ENCODE data around the gene CDH23.

The CDH23 gene

DNA sequence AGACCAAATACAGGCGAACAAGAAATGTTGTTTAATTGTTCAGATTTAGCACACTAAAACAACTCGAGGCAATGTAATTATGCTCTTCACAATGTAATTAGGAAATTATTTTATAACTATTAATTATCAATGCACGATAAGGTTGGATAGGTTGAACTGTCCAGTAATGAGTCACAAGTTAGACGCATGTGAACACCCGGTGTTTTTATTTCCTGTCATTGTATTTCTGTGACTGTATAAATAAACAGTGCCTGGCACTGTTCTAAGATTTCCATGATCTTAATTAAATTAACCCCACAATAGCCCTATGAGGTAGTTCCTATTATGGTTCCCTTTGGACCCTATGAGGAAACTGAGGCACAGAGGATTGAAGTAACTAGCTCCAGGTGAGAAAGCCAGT lies 296.7 kb downstream of the CDH23 start:
- H3K27me3 ChIP-seq (ENCODE audit: control insufficient read depth in 1 of 2, insufficient read depth in 2 of 2, low read length in 2 of 2): no peaks in the 10 kb centered on the region
- H3K4me1 ChIP-seq (ENCODE audit: insufficient read depth, low read length): no peaks in the 10 kb centered on the region
- H3K27ac ChIP-seq (ENCODE audit: low read depth, low read length): no peak overlapping the region
- no peak overlapping the region for H3K9ac ChIP-seq (ENCODE audit: low read length)
- no peak overlapping the region for H3K4me3 ChIP-seq (ENCODE audit: low read depth in 1 of 2, low read length in 2 of 2)
- H3K9me3 ChIP-seq (ENCODE audit: low read length): peaks cover 4% of the 10 kb centered on the region
- no peaks in the 10 kb centered on the region for H3K36me3 ChIP-seq (ENCODE audit: insufficient read depth, low read length)

DNA sequence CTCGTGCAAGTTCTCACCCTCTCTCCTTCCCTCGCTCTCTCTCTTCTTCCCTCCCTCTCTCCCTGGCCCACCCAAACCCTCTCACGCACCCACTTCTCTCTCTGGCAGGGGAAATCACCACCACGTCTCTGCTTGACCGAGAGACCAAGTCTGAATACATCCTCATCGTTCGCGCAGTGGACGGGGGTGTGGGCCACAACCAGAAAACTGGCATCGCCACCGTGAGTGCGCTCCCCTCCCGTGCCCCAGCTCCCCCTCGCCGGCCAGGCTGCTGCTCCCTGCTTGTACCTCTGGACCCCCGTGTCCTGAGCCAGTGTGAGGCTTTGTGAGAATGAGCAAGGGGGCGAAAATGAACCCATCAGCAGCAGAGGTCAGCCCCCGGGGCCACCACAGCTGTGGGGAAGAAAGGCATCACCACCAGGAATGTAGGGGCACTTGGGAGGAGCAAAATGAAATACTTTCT lies 297.4 kb downstream of the CDH23 start:
- Histone ChIP-seq H3K4me3 (ENCODE audit: low read depth in 1 of 2, low read length in 2 of 2) (no peak overlapping the region), H3K4me1 (ENCODE audit: insufficient read depth, low read length) (no peaks in the 10 kb centered on the region), H3K9me3 (ENCODE audit: low read length) (peaks cover 4% of the 10 kb centered on the region), H3K9ac (ENCODE audit: low read length) (no peak overlapping the region), H3K27ac (ENCODE audit: low read depth, low read length) (no peak overlapping the region), H3K27me3 (ENCODE audit: control insufficient read depth in 1 of 2, insufficient read depth in 2 of 2, low read length in 2 of 2) (no peaks in the 10 kb centered on the region), H3K36me3 (ENCODE audit: insufficient read depth, low read length) (no peaks in the 10 kb centered on the region)

DNA sequence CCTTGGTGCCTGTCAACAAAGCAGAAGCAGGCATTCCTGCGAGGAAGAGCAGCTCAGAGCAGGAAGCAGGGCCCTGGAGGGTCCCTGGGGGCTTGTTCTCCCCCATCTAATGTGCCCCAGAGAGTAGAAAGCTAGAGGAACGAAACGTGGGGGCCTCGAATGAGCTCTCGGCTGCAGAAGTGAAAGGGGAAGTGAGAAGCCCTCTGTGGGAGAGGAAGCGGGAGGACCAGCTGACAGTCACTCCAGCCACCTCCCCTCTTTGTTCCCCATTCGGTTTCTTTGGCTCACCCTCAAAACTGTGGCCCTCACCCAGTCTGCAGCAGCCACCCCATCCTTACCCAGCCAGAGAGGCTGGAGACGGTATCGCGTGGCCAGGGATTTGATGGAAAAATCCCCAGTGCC lies 297.8 kb downstream of the CDH23 start:
- no peaks in the 10 kb centered on the region for H3K4me1 ChIP-seq (ENCODE audit: insufficient read depth, low read length)
- H3K27ac ChIP-seq (ENCODE audit: low read depth, low read length): no peak overlapping the region
- H3K4me3 ChIP-seq (ENCODE audit: low read depth in 1 of 2, low read length in 2 of 2): no peak overlapping the region

DNA sequence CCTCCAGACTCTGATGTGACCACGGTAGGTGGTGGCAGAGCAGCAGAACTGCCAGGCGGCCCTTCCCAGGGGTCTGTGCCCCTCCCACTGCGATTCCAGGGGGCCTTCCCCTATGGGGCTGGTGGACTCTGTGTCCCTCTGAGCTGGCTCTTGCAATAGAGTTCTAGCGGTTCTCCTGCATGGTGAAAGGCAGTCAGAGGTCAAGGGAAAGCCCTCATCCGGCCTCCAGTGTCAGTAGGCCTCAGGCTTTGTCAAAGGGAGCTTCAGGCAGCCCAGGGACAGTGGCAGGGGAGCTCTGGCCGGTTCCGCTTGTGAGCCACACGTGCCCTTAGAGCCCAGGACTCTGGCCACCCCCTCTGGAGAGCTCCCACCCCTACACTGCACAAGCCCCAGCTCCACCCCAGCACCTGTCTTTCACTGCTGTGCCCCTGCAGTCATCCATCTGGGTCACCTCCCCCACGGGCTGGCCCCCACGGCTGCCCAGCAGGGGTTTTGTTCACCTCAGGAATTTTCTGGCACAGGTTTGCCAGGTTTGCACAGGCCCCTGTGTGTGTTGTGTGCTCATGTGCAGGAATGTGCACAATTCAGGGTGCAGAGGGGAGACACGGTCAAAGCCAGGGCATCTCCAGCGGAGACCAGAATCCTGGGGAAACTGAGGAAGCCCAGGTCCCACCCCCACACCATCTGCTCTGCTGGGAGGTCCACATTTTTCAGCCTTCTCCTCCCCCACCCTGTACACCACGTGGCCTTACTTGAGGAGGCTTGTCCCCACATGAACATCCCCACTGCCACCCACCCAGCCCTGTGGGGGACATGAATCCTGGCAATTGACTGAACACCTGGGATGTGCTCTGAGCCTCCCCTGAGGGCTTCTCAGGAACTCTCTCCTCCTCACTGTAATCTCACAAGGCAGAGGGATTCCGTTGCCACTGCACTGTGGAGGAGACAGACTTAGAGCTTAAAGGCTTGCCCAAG lies 299.1 kb downstream of the CDH23 start:
- Histone ChIP-seq H3K4me3 (ENCODE audit: low read depth in 1 of 2, low read length in 2 of 2) (no peak overlapping the region), H3K4me1 (ENCODE audit: insufficient read depth, low read length) (no peaks in the 10 kb centered on the region), H3K27me3 (ENCODE audit: control insufficient read depth in 1 of 2, insufficient read depth in 2 of 2, low read length in 2 of 2) (no peaks in the 10 kb centered on the region), H3K36me3 (ENCODE audit: insufficient read depth, low read length) (no peaks in the 10 kb centered on the region), H3K9ac (ENCODE audit: low read length) (no peak overlapping the region), H3K27ac (ENCODE audit: low read depth, low read length) (no peak overlapping the region), H3K9me3 (ENCODE audit: low read length) (peaks cover 4% of the 10 kb centered on the region)

More for the DNA sequence above, 297.8 kb downstream of the CDH23 start:
- Histone ChIP-seq H3K27me3 (ENCODE audit: control insufficient read depth in 1 of 2, insufficient read depth in 2 of 2, low read length in 2 of 2) (no peaks in the 10 kb centered on the region), H3K9ac (ENCODE audit: low read length) (no peak overlapping the region), H3K9me3 (ENCODE audit: low read length) (peaks cover 4% of the 10 kb centered on the region), H3K36me3 (ENCODE audit: insufficient read depth, low read length) (no peaks in the 10 kb centered on the region)

DNA sequence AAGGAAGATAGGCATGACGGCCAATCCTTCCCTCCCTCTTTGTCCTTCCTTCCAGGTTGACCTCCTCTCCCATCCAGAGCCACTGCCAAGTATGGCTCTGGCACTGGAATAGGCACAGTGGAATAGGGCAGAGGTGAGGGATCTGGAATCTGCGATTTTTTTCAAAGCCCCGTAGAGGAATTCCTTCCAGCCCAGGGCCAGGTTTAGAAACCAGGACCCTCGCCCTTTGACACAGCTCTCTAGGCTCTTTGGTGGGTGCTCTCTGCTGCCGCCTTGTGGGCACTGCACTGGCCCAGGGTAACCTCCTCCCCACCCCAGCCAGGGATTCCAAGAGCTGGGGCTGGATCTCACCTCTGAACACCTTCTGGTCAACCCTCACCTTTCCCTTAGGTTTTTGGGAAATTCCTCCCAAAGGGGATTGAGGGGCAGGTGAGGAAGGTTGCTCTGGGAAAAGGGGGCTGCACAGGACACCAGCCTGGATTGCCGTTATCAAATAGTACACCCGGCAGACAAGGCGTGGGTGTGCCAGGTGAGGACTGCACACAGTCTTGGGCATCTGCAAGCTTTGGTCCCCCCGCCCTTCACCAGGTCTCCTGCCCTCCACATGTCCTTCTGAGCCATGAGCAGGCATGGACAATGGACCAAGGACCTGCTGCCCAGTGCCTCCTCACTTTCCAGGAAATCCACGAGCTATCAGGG lies 300.1 kb downstream of the CDH23 start:
- H3K4me3 ChIP-seq (ENCODE audit: low read depth in 1 of 2, low read length in 2 of 2): no peak overlapping the region
- no peak overlapping the region for H3K9ac ChIP-seq (ENCODE audit: low read length)
- no peaks in the 10 kb centered on the region for H3K9me3 ChIP-seq (ENCODE audit: low read length)
- no peak overlapping the region for H3K27ac ChIP-seq (ENCODE audit: low read depth, low read length)
- no peaks in the 10 kb centered on the region for H3K4me1 ChIP-seq (ENCODE audit: insufficient read depth, low read length)
- H3K27me3 ChIP-seq (ENCODE audit: control insufficient read depth in 1 of 2, insufficient read depth in 2 of 2, low read length in 2 of 2): no peaks in the 10 kb centered on the region
- H3K36me3 ChIP-seq (ENCODE audit: insufficient read depth, low read length): no peaks in the 10 kb centered on the region

DNA sequence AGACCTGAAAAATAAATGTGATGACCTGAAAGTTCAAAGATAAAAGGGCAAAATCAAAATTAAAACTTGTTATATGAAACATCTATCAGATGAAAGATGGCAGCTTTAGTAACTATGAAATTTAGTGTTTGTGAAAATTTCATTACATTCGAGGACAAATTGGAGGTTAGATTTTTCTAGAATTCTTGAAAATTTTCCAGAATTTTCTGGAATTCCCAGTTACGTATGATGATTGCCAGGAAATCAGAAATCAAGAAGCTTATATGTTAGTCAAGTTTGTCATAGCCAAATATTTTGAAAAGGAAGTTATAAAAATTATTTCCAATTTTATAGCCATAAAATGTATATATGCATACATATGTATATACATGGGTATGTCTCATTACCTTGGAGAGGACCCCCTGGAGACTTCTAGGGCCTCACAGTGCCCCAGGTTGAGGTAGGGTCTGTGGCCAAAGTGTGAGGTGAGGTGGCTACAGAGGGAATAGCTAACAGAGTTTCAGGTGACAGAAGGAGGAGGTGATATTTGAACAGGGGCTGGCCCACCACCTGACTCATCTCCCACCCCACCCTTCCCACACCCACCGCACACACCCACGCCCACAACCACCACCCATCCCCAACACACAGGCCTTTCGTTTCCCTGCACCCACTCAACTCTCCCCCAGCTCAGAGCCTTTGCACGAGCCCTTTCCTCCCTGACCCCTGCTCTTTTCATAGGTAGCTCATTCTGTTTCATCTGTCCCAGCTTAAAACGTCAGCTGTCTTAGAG lies 301.4 kb downstream of the CDH23 start:
- Histone ChIP-seq H3K9ac (ENCODE audit: low read length) (no peak overlapping the region), H3K27ac (ENCODE audit: low read depth, low read length) (no peak overlapping the region), H3K9me3 (ENCODE audit: low read length) (no peaks in the 10 kb centered on the region), H3K36me3 (ENCODE audit: insufficient read depth, low read length) (no peaks in the 10 kb centered on the region), H3K4me1 (ENCODE audit: insufficient read depth, low read length) (no peaks in the 10 kb centered on the region), H3K27me3 (ENCODE audit: control insufficient read depth in 1 of 2, insufficient read depth in 2 of 2, low read length in 2 of 2) (no peaks in the 10 kb centered on the region), H3K4me3 (ENCODE audit: low read depth in 1 of 2, low read length in 2 of 2) (no peak overlapping the region)

DNA sequence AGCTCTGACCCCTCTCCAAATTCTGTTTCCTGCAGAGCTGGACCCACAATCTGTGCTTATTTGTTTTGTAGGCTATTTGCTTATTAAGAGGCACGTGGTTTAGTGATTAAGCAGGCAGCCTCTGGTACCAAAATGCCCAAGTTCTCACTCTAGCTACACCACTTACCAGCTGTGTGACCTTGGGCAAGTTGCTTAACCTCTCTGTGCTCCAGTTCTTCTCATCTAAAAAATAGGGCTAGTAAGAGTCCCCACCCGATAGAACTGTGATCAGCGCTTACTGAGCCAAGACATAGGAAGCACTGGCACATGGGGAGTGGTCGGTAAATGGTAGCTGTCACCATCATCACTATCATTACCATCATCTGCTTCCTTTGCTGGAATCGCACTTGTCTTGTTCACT lies 302.0 kb downstream of the CDH23 start:
- Histone ChIP-seq H3K4me1 (ENCODE audit: insufficient read depth, low read length) (no peaks in the 10 kb centered on the region), H3K9me3 (ENCODE audit: low read length) (no peaks in the 10 kb centered on the region), H3K36me3 (ENCODE audit: insufficient read depth, low read length) (no peaks in the 10 kb centered on the region), H3K27ac (ENCODE audit: low read depth, low read length) (no peak overlapping the region), H3K9ac (ENCODE audit: low read length) (no peak overlapping the region), H3K4me3 (ENCODE audit: low read depth in 1 of 2, low read length in 2 of 2) (no peak overlapping the region), H3K27me3 (ENCODE audit: control insufficient read depth in 1 of 2, insufficient read depth in 2 of 2, low read length in 2 of 2) (no peaks in the 10 kb centered on the region)

DNA sequence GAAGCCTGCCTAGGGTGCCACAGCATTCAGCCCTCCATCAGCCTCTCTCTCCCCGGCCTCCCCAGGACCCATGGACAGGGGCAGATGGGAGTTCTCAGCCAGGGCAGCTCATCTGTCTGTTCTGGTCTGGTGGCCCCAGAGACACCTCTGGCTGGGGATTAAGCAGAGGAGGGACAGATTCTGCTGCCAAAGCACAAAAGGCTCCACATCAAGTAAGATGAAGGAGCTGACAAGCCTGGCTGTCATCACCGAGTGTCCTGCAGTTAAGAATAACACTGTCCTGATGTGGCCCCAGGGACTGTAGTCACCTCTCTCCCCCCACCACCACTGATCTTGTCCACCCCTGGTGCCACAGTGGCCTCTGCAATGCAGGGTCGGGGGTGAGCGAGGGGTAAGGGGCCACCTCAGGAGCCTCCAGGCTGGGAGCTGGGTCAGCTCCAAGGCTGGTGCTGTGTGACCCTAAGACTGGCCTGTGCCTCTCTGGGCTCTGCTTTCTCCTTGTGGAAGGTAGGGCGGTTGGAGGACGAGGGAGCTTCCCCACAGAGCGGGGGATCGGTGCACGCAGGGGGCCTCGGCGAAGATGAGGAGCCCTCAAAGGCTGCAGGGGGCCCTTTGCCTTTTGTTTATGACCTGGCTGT lies 304.1 kb downstream of the CDH23 start:
- Histone ChIP-seq H3K4me1 (ENCODE audit: insufficient read depth, low read length) (no peaks in the 10 kb centered on the region), H3K9ac (ENCODE audit: low read length) (no peak overlapping the region), H3K27ac (ENCODE audit: low read depth, low read length) (no peak overlapping the region), H3K4me3 (ENCODE audit: low read depth in 1 of 2, low read length in 2 of 2) (no peak overlapping the region), H3K36me3 (ENCODE audit: insufficient read depth, low read length) (no peaks in the 10 kb centered on the region), H3K9me3 (ENCODE audit: low read length) (no peaks in the 10 kb centered on the region), H3K27me3 (ENCODE audit: control insufficient read depth in 1 of 2, insufficient read depth in 2 of 2, low read length in 2 of 2) (no peaks in the 10 kb centered on the region)

DNA sequence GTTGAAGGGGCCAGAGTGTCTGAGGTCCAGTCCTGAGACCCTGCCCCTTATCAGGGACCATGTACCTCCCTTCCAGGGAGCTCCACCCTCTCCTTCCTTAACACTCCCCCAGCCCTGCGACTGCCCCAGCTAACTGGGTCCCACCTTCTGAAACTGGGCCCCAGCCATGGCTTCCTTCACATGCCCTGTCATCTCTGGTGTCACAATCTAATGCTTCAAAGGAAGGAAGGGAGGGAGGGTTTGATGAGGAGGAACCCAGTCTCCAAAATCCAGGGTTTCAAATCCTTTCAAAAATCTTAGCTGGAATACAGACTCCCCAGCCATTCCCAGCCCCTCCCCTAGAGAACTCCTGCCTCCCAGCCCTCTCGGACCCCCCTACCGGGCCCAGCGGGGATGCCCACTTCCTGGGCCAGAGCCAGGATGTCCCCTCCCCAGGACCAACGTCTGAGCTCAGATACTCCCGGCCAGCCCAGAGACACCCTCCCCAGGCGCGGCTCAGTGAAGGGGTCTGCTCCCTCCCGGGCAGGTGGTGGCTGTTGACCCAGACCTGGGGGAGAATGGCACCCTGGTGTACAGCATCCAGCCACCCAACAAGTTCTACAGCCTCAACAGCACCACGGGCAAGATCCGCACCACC lies 304.9 kb downstream of the CDH23 start:
- no peaks in the 10 kb centered on the region for H3K9me3 ChIP-seq (ENCODE audit: low read length)
- H3K27ac ChIP-seq (ENCODE audit: low read depth, low read length): no peak overlapping the region
- no peak overlapping the region for H3K4me3 ChIP-seq (ENCODE audit: low read depth in 1 of 2, low read length in 2 of 2)
- no peaks in the 10 kb centered on the region for H3K4me1 ChIP-seq (ENCODE audit: insufficient read depth, low read length)
- H3K27me3 ChIP-seq (ENCODE audit: control insufficient read depth in 1 of 2, insufficient read depth in 2 of 2, low read length in 2 of 2): no peaks in the 10 kb centered on the region
- H3K36me3 ChIP-seq (ENCODE audit: insufficient read depth, low read length): no peaks in the 10 kb centered on the region
- H3K9ac ChIP-seq (ENCODE audit: low read length): no peak overlapping the region

DNA sequence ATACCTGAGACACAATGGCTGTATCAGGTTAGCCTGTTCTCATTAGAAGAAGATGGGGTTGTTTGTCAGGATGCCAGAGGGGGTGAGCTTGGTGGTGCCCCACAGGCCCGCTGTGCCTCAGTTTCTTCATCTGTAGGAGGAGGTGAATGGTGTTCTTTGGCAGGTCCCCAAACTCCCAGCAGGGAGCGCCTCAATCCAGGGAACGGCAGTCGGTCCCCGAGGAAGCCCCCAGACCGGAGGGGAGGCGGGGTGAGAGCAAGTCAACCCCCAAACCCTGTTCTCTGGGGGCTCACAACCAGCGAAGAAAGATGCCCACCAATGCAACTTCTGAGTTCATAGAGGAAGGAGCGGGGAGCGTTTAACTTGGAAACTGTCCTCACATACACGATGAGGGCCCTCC lies 306.9 kb downstream of the CDH23 start:
- Histone ChIP-seq H3K27ac (ENCODE audit: low read depth, low read length) (no peak overlapping the region), H3K36me3 (ENCODE audit: insufficient read depth, low read length) (no peaks in the 10 kb centered on the region), H3K4me1 (ENCODE audit: insufficient read depth, low read length) (no peaks in the 10 kb centered on the region), H3K9ac (ENCODE audit: low read length) (no peak overlapping the region), H3K4me3 (ENCODE audit: low read depth in 1 of 2, low read length in 2 of 2) (no peak overlapping the region), H3K9me3 (ENCODE audit: low read length) (no peaks in the 10 kb centered on the region), H3K27me3 (ENCODE audit: control insufficient read depth in 1 of 2, insufficient read depth in 2 of 2, low read length in 2 of 2) (no peaks in the 10 kb centered on the region)
